Body of pancreas (tissue), 4 donors: ENCODE results near the gene DEPDC5.

Experiments used
- POLR2A ChIP-seq, 3 donors: fragments of 450-650 bp; IDR thresholded peaks; one replicate each; pipeline ENCODE4 v1.6.1; 2016; ENCODE audit warnings: antibody characterized with exemption in 3 of 3, mild to moderate bottlenecking in 2 of 3
- TF ChIP-seq, protein P1 (sequence below), 7 experiments: fragments of 450-650 bp in 4 of 7; fragments of 200-600 bp in 3 of 7; sonication (generic) in 3 of 7; IDR thresholded peaks; one replicate each; pipeline ENCODE4 v1.5.1; 2016 to 2019; ENCODE audit warnings: antibody characterized with exemption in 7 of 7

DNA sequence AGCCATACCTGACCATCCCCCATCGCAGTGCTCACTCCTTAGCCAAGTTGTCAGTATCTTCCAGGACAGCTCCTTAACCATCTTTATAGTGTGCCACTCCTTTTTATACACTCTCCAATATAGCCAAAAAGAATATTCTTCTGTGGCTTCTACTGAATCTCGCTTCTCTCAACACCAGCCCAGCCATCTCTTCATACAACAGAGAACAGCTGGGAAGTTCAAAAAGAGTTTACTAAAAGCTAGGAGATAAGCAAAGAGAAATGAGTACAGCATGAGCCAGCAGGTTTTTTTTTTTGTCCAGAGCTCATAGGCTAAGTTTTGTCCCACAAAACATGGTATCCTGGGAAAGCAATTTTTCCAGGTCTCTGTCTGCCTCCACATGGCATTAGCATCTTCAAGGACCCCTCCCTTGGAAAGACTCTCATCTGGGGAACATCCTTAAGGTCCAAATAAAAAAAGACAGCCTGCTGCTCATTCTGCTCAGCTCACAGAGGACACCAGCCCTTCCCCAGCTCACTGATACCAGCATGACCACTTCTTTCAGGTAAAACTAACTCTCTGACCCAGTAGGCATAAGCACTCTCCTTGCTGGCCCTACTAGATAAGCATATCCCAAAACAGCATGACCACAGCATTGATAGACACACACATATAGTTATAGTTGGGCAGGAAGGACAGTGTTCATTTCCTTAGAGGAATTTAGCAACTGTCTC is 141.7 kb downstream of the DEPDC5 start:
- TF ChIP-seq, protein P1, sequence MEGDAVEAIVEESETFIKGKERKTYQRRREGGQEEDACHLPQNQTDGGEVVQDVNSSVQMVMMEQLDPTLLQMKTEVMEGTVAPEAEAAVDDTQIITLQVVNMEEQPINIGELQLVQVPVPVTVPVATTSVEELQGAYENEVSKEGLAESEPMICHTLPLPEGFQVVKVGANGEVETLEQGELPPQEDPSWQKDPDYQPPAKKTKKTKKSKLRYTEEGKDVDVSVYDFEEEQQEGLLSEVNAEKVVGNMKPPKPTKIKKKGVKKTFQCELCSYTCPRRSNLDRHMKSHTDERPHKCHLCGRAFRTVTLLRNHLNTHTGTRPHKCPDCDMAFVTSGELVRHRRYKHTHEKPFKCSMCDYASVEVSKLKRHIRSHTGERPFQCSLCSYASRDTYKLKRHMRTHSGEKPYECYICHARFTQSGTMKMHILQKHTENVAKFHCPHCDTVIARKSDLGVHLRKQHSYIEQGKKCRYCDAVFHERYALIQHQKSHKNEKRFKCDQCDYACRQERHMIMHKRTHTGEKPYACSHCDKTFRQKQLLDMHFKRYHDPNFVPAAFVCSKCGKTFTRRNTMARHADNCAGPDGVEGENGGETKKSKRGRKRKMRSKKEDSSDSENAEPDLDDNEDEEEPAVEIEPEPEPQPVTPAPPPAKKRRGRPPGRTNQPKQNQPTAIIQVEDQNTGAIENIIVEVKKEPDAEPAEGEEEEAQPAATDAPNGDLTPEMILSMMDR (IDR thresholded peaks at IDR 0.05) = no peak
- no peak for TF ChIP-seq POLR2A (IDR thresholded peaks at IDR 0.05)
